MV-4-11 (cell line): ENCODE results near the gene FAM241A.

Experiments used
- DNase-seq: peaks from one replicate; lab custom pipeline; 2025; lab: John Stamatoyannopoulos, UW

The FAM241A gene

GRCh38 chr4:112213856-112214255 lies 68.6 kb downstream of the FAM241A start:
- DNase-seq: peak; percentile 84

DNA sequence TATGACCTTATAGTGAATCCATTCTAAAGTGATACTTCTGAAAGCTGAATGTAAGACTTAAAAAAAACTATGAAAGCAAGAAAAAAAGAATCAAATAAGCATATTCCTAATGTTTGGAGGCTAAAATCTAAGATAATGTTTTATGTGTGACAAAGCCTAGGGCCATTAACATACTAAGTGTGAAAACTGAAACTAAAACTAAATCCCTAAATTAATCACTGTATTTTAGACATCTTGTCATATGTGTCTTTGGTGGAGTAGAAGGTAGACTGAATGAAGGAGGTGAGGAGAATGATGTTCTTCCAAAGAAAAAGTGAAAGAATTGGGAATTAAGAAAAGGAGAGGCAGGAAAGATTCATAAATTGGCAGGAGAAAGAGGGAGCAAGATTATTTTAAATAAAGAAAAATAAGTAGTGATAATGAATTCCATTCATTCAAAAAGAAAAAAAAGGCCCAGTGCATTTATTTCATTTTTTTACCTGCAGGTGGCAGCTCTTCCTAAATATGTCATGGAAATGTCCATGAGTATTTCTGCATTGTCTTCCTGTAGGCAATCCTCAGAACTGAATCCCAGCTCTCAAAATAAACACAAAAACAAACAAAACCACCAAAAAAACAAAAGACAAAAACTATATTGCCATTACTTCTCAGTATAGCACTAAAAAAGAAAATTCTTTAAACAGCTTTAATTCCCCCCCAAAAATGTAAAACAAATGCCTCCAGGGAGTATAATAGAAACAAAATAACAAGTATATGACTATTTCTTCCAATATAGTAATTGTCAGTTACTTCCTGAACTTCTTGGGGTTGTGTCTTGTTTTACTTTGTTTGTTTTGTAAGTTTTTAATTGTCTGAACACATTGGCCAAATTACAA lies 69.4 kb downstream of the FAM241A start:
- peak; percentile 24 for DNase-seq

GRCh38 chr4:112219826-112220366 lies 74.6 kb downstream of the FAM241A start:
- no peak for DNase-seq

DNA sequence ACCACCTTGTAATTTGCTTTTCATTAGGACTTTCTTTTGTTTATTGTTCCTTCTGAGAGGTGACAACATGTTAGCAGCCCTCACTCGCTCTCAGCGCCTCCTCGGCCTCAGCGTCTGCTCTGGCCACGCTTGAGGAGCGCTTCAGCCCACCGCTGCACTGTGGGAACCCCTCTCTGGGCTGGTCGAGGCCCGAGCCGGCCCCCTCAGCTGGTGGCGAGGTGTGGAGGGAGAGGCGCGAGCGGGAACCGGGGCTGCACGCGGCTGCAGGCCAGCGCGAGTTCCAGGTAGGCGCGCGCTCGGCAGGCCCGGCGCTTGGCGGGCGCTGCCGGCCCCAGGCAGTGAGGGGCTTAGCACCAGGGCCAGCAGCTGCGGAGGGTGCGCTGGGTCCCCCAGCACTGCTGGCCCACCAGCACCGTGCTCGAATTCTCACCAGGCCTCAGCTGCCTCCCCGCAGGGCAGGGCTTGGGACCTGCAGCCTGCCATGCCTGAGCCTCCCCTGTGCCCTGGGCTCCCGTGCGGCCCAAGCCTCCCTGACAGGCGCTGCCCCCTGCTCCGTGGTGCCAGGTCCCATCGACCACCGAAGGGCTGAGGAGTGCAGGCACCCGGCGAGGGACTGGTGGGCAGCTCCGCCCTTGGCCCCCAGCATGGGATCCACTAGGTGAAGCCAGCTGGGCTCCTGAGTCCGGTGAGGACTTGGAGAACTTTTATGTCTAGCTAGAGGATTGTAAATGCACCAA lies 77.1 kb downstream of the FAM241A start:
- DNase-seq: no peak

DNA sequence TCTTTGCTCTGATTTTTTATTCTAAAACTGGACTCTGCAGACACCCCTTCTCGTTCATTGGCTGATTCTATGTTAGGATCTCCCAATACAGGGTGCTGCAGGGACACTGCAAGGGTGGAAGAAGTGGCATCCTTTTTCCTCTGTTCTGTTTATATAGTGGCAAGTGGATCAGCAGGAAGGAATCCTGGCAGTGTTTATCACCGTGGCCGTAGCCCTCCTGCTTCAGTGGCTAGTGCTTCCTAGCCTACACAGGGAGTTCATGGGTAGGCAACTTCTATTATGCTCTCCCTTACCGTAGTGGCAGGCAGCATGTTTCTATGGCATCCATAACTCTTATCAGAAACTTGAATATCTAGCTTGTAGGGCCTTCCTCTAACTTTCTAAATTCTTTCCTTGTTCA lies 79.9 kb downstream of the FAM241A start:
- no peak for DNase-seq

DNA sequence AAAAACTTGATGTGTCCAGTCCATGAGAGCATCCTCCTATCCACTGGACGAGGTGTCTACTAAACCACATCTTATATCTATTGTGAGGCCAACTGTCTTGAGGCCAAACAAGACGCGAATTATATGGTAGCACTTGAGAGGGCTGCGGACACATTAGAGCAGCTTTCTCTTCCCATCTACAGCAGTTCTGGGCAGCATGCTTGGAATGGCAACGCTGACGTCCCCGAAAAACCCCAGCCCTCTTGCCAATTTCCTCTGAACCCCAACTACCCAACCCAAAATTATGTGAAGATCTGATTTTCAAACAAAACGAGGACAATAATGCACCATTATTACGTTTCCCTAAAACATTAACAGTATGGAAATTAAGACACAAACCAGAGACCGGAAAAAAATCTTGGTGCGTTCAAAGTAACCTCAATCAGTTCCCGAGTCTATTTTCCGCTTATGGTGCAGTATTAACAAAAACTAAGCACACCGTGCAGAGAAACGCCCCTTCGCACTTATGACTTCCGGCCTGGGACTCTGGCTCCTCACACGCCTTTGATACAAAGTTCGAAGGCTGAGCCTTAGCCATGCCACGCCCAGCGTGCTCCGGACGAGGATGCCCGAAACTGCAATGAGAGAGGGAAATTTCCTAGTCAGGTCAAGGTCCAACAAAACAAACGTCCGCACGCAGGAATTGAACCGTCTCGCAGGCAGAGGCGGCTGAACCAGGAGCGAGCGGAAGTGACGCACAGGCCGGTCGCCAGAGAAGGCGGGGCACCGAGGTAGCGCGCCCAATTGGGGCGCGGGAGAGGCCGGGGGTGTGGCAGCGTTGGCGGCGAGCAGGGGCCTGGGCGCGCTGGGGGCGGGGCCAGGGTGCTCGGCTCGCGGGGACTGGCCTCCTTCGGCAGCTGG lies 85.9 kb downstream of the FAM241A start:
- peak; percentile 95 for DNase-seq

- DNase-seq: peak; percentile 65
Observed at GRCh38 chr4:112231779-112232713, 86.8 kb downstream of the FAM241A start, which contains the start of gene AP1AR. TSS of gene AP1AR (plus strand) at chr4:112231787. CDS start at chr4:112232092, 305 bp downstream.

GRCh38 chr4:112234952-112235609 lies 89.8 kb downstream of the FAM241A start:
- peak; percentile 64 for DNase-seq

- DNase-seq: no peak
Observed at GRCh38 chr4:112236040-112236439, 90.8 kb downstream of the FAM241A start.

- DNase-seq: no peak
Observed at GRCh38 chr4:112238833-112239232, 93.6 kb downstream of the FAM241A start.
